Ramos (cell line): Measurements from ENCODE around the gene RASSF7.

Experiments used
- in situ Hi-C: fragments of 300-500 bp; cut with MboI; formaldehyde crosslinking; loops from one replicate; pipeline ENCODE4 v1.14.3; 2022; ENCODE audit warnings: low sequenced_read_pairs; ENCODE audit not compliant: unreplicated experiment

RASSF7 gene

DNA sequence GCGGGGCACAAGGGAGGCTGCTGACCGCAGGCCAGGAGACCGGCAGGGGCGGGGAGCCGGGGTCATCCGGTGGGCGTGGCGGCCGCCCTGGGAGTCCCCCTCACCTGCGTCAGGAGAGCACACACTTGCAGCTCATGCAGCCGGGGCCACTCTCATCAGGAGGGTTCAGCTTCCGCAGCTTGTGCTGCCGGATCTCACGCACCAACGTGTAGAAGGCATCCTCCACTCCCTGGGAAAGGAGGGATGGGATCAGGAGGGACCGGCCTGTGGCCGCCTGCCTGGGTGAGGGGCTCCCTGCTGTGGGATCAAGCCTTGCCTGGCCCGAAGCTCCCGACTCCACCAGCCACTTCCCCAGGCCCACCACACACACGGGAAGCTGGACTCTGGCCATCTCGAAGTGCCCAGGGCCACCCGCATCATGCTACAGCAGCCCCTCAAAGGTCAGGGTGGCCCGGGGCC, 28.2 kb upstream of the RASSF7 start:
- in situ Hi-C loops, result no loop called here

DNA sequence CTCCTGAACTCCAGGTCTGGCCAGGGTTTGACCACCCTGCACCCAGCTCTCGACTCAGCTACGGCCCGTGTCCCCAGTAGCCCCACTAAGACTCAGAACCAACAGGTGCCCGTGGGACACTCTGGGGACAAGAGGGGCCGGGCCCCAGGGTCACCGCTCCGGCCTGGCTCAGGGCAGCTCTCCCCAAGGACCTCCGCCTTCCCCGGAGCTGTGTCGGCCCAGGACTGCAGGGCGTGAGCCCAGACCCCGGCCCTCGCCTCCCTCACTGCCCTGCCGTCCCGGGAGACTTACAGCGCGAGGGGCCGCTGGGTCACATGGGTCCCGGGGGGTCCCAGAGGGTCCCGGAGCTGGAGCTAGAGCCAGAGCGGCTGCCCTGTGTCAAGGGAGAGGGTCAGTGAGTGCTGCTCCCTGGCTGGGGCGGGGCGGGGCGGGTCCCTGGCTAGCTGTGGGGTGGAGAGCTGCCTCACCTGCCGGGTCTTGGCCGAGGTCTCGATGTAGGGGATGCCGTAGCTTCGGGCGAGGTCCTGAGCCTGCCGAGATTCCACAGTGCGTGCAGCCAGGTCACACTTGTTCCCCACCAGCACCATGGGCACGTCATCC, 27.7 kb upstream of the RASSF7 start:
- in situ Hi-C loops, result no loop called here

DNA sequence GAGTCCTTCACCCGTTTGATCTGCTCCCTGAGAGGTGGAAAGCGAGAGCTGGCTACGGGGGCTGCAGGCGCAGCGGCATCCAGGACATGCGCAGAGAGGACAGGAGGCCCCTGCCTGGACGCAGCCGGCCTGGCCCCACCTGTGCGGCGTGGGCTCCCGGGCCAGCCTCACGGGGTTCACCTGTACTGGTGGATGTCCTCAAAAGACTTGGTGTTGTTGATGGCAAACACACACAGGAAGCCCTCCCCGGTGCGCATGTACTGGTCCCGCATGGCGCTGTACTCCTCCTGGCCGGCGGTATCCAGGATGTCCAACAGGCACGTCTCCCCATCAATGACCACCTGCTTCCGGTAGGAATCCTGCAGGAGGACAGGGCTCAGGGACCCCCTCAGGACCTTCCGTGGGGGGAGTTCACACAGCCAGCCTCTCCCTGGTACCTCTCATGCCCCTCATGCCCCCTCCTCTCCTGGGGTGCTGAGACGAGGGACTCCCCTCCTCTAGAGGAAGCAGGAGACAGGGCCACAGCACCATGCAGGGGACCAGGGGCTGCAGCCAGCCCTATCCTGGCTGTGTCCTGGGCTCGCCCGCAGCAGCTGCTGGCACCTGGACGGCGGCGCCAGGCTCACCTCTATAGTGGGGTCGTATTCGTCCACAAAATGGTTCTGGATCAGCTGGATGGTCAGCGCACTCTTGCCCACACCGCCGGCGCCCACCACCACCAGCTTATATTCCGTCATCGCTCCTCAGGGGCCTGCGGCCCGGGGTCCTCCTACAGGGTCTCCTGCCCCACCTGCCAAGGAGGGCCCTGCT, 27.0 kb upstream of the RASSF7 start:
- in situ Hi-C loops, result no loop called here

DNA sequence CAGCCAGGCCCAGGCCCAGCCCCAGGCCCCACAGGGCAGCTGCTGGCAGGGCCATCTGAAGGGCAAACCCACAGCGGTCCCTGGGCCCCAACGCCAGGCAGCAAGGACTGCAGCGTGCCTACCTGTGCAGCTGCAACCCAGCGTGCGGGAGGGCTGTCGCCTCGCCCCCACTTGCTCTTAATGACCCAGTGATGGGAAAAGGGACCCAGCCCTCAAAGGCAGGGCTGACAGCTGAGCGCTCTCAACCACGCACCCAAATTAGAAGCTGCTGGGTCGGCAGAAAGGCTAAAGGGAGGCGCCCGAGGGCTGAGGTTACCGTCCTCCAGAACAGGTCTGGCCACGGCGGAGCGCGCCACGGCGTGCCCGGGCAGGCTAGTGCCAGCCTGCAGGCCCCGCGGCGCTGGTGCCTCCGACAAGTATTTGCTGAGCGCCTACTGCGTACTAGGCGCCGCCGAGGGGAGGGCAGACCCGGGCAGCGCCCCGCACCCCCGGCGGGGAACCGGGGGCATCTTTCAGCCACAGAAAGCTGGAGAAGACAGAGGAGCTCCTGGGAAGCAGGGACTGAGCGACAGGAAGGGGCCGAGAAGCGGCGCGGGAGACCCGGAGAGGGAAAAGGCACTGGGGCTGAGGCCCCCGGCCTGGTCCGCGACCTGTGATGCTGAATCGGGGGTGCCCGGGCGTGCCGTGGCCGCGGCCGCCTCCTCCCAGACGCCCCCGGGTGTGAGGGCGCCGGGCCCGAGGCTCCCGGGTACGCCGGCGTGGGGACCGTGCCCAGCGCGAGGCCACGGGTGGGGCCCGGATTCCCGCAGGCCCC, 26.2 kb upstream of the RASSF7 start:
- in situ Hi-C loops, result no loop called here

DNA sequence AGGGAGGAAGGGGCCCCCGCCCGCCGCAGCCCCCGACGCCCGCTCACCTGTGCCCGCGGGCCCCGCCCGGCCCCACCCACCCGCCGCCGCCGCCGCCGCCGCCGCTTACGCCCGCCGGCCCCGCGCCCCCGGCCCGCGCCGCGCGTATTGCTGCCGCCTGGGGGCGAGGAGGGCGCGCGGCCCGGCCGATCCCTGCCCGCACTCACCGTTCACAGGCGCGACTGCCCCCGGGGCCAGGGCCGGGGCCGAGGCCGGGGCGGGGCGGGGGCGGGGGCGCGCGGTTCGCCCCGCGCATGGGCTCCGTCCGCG, 25.6 kb upstream of the RASSF7 start:
- in situ Hi-C loops, result no loop called here

DNA sequence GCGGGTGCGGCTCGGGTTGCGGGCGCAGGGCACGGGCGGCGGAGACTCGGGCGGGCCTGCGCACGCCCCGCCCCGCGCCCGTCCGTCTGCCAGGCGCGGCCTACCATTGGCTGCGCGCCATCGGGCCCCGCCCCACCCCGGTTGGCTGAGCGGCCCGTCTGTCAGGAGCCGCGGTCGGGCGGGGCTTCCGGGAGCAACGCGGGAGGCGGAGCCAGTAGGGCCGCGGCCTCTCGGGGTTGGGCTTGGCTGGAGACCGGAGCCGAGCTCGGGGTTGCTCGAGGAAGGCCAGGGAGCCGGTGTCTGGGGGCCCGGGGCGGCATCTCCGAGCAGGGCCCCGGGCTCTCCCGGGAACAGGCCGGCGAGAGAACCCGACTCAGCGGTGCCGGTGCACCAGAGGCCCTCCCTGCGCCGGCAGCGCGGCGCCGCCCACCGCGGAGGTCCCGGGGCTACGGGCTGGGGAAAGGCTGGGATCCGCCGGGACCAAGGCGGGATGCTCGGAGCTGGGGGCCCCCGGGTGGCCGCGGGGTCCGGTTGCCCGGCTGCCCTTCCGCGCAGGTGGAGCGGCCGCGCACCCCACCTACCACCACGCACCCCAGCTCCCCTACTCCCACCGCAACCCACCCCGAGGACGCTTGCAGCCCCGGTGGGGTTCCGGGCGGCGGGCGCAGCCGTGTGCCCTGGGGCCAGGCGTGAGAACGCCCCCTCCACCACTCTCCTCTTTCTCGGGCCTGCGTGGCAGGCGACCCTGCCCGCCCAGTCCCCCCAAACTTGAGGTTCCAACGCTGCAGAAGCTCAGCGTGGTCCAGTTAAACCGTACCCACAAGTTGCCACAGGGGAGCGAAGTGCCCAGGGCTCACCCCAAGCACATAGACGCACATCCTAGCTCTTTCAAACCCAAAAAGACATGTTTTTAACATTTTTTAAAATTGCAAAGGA, 25.0 kb upstream of the RASSF7 start, which contains the start of gene HRAS:
Gene HRAS (minus strand): TSS at position 58 of the 936 bp plus-strand sequence.
- in situ Hi-C loops, result no loop called here

DNA sequence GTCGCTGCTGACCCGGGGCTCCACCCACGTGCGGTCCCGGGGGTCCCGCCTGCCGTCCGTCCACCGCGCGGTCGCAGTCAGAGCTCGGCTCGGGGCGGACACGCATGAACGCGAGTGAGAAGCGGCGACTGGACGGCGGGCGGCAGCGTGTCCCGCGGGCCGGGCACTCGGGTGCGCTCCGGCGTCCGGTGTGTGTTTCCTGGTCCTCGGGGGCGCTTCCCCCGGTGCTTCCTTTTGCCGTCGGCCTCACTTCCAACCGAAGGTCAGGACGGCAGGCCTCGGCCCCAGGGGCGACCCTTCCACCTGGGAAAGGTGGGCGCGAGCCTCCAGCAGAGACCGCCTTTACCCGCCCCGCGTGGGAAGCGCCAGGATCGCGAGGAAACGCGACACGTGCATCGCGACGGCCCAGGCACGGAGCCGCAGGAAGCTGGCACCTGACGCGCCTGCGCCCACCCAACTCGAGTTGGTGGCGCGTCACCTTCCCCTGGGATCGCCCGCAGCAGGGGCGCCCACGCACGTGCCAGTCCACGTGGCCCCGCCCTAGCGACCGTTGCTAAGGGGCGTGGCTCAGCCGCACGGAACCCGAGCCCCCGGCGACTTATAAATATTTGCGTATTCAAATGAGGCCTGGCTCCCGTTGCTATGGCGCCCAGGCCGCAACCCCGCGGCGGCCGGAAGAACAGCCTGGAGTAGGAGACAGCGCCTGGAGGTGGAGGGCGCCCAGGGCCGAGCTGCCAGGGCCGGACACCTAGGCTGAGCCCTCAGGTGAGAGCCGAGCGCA, 23.7 kb upstream of the RASSF7 start, which contains the start of gene LRRC56:
Gene LRRC56 (plus strand): TSS at position 687 of the 781 bp plus-strand sequence. CDS start 3,158 bp downstream, outside the sequence.
- in situ Hi-C loops, result no loop called here

DNA sequence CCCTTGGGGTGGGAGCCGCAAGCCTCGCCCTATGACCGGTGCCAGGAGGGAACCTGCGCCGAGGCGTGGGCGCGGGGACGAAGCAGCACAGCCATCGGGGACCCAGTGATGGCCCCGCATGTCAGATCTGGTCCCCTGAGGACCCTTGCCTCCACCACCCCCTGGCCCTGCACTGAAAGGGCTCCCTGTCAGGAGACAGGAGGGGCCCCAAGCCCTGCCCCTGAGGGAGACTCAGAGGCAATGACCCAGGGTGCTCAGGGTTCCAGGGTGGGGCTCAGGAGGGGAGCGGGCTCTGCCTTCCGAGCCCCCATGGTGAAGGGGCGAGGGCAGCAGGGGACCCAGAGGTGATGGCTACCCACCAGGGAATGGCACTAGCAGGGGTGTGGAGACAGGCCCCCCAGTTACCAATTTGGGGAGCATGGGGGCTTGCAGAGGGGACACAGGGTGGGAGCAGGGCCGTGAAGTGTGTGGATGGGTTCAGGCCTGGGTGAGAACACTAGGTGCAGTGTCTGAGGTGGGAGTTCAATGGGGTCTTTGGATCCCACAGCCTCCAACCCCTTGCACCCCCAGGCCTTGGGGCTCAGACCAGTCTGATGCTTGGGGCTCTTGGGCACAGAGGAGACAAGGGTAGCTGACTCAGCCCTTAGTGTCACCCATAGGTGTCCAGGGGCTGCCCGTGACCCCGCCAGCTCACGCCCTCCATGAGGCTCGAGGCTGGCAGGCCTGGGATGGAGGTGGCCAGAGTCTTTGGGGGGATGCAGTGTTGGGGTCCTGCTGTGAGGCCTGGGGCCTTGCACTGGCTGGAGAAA, 22.9 kb upstream of the RASSF7 start:
- in situ Hi-C loops, result no loop called here

DNA sequence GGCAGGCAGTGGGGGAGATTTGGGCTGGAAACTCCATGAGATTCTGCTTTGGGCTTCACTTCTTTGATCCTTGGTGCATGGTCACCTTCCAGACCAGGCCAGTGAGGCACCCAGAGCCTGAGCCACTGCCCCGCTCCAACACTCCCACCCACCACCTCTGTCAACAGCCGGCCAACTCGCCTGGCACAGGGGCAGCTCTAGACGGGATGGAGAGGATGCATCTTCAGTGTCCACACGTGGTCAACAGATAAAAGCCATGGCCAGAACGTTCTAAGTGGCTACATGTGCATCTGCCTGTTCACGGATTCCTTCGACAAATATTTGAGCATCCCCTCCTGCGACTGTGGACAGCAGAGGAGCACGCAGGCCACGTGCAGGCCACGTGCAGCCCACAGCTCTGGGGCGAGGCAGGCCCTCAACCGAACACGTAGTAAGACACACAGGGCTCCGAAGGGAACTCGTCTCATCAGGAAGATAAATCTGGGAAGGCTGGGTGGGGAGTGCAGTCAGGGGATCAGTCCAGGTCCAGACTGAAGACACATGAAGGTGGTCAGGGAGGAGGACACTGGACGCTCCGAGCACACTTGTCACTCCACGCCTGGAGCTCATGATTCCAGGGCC, 22.2 kb upstream of the RASSF7 start:
- in situ Hi-C loops, result no loop called here

DNA sequence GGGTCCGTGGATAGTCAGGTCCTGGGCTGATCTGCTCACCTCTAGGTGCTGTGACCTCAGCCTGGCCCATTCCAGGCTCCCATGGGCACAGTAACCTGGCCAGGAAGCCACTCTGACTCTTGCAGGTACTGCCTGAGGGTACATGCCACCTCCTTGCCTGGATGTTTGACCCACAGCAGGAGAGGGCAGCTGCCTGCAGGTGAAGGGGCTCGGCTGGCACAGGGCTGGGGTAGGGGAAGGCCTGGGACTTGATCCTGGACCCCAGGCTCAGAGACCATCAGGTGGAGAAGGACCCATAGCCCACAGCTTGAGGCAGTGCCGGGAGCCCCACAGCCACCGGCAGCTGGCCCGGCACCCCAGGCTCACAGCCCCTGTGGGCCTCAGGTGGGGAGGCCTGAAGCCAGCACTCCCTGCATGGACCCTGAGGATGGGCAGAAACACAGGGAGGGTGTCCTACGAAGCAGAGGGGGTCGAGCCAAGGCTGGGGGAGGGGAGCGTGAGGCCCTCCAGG, 20.7 kb upstream of the RASSF7 start:
- in situ Hi-C loops, result no loop called here

DNA sequence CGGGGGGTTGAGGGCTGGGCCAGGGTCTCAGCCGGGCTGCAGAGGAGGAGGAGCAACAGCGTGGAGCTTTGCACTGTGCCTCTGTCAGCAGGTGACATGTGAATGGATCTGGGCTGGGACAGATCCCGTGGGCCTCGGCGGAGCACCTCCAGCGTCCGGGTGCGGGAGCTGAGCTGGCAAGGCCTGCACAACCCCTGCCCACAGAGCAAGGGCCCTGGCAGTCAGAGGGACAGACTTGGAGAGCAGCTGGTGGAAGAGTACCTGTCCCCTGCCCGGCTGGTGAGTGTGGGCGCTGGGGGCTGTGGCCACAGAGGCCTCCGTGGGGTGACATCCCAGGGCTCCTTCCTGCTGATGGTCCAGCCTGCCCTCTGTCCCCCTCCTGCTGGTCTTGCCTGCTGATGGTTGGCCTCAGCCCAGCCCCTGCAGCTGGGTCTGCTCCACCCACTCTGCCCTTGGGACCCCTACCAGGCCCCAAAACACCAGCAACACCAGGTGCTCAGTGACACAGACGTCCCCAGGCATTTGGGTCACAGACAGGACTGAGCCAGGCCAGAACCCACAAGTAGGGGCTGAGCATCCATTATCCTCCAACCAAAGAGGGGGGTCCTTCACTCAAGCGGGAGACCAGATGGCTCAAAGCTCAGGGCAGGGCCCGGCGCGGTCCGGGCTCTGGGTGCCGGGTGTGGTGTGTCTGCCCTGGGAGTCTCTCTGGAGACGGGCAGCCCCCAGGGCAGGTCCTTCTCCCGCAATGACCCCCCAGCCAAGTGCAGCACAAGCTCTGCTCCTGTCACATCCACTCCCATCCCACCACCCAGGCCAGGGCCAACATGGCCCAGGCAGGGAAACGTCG, 20.0 kb upstream of the RASSF7 start:
- in situ Hi-C loops, result no loop called here

DNA sequence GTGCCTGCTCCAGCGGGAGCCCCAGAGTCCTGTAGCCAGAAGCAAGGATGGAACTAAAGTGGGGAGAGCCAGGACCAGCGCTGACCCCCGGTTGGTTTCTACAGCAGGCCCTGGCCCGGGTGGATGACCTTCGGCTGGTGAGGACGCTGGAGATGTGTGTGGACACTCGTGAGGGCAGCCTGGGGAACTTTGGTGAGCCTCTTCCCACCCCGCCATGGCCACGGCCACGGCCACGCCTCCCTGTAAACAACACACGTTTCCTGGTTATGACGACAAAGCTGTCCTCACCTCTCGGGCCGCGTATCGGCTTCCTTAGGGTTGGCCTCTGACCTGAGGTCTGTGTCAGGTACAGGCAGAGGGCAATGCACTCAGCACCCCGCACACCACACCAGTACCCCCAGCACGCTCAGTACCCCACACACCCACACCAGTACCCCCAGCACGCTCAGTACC, 19.3 kb upstream of the RASSF7 start:
- in situ Hi-C loops, result no loop called here

DNA sequence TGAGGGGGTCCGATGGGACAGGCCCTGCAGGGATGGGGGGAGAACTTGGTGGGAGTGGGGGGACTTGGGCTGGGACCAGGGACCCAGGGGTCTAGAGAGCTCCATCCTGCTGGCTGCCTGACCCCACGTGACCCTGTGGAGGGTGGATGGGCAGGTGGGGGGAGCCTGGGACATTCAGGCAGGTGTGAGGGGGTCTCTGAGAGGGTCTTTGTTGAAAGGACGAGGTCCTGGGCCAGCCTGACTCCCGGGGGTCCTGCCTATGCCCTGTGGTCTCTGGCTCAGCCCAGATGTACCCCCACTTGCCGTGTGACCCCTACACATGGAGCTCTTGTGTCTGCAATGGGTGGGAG, 16.0 kb upstream of the RASSF7 start:
- in situ Hi-C loops, result no loop called here

DNA sequence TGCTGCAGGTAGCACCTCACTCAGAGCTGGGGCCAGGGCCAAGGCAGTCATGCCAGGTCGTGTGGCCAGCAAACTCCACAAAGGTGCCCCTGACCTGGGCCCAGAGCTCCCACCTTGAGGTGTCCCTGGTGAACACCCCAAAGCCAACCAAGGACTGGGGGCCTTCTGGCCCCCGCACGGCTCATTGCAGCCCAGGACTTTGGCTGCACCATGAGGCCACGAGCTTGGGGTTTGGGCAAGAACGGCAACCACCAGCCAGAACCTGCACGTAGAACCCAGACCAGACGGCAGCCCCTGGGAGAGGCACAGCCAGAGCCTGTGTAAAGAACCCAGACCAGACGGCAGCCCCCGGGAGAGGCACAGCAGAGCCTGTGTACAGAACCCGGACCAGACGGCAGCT, 15.6 kb upstream of the RASSF7 start:
- in situ Hi-C loops, result no loop called here

DNA sequence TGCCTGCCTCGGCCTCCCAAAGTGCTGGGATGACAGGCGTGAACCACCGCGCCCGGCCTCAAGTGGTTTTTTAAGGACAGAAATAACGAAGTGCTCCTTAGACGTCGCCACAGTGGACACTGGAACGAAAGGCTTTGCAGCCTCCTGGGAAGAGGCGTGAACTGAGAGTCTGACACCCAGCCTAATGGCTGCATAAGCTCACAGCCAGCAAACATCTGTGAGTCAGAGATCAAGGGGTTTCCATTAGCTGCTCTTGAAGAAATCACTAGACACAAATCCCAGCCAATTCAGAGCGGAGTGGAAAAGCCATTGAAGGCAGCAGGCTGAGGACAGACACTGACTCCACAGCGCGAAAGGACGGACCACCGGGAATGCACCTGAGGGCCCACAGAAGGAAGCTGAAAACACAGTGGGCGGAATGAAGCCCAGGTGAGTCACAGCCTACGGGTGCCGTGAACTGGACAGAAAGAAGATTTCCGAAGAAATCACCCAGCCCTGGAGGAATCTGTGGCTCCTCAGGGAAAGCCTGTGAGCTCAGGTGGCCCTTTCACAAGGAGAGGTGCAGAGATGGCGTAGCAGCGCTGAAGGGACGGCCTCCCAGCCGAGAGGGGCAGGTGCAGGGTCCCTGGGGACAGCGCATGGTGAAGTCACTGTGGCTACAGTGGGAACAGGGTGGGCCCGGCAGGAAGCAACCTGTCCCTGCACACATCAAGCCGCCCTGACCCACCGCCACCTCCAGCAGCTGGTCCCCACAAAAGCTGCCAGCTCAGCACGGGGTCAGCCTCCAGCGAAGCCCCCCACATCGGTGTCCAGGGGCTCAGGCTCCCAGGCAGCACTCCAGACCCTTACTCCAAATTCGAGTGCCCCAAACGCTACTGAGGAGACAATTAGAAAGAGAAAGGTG, 11.8 kb upstream of the RASSF7 start:
- in situ Hi-C loops, result no loop called here
